ENCODE measurements around the gene SLC28A2. TPM values are rescaled to one million over a fixed set of nuclear protein-coding genes. Genes with fewer than 3 reads are reported as not detected.
"Not testable (repeated sequence)": the region's sequence is repeated elsewhere in the genome, so short reads cannot be mapped to it uniquely, and the experiment has no call there.

Gene SLC28A2
- total RNA-seq, 1 experiment from 2014 or later, result not detected

- Histone ChIP-seq H3K9me3 (ENCODE audit: low read length) (0 out of 2 replicates have a peak, but pooled peaks cover 4% of the 10 kb centered on the region), H3K9ac (ENCODE audit: low read length) (no peak overlapping the region), H3K36me3 (ENCODE audit: low read depth, low read length) (no peaks in the 10 kb centered on the region), H3K4me3 (ENCODE audit: low read length) (no peak overlapping the region), H2AFZ (ENCODE audit: low read length) (no peak overlapping the region), H3K27me3 (ENCODE audit: low read length) (no peaks in the 10 kb centered on the region), H4K20me1 (ENCODE audit: low read length) (no peaks in the 10 kb centered on the region), H3K4me2 (ENCODE audit: low read length) (no peak overlapping the region), H3F3A (ENCODE audit: low read length, unreplicated experiment) (no peaks in the 10 kb centered on the region), H3K79me2 (ENCODE audit: low read length) (no peaks in the 10 kb centered on the region), H3K27ac (ENCODE audit: low read length) (no peak overlapping the region), H3K9me2 (replicated peaks; ENCODE audit: low read length) (no peaks in the 10 kb centered on the region), H3K4me1 (ENCODE audit: insufficient read depth, low read length) (peaks cover 4% of the 10 kb centered on the region; the same call in 1 of the 2 replicates)
- TF ChIP-seq EZH2 (IDR thresholded peaks at IDR 0.05; ENCODE audit: low read length, unreplicated experiment) (no peak), EZH2phosphoT487 (IDR thresholded peaks at IDR 0.05; ENCODE audit: borderline replicate concordance, low read length) (no peak), CTCF (conservative IDR thresholded peaks at IDR 0.05; ENCODE audit: low read depth, low read length) (no peak)
- DNase-seq (peak; percentile 18), ATAC-seq (peak; percentile 67)
- BruUV-seq (replicated peaks), result no TSS peak
- intact Hi-C loops (cut with micrococcal nuclease), result no loop called here
- POLR2A ChIA-PET (ENCODE audit: unreplicated experiment), result no interaction called here
- CTCF ChIA-PET, result no interaction called here
Measured at GRCh38 chr15:45249125-45249780, 2.8 kb upstream of the SLC28A2 start.

GRCh38 chr15:45253330-45253729 is 1.3 kb downstream of the SLC28A2 start:
- Histone ChIP-seq H3K4me1 (ENCODE audit: insufficient read depth, low read length) (peaks cover 14% of the 10 kb centered on the region; the same call in 1 of the 2 replicates), H3F3A (ENCODE audit: low read length, unreplicated experiment) (no peaks in the 10 kb centered on the region), H2AFZ (ENCODE audit: low read length) (no peak overlapping the region), H3K79me2 (ENCODE audit: low read length) (no peaks in the 10 kb centered on the region), H3K4me2 (ENCODE audit: low read length) (no peak overlapping the region), H3K27me3 (ENCODE audit: low read length) (no peaks in the 10 kb centered on the region), H3K9me2 (replicated peaks; ENCODE audit: low read length) (no peaks in the 10 kb centered on the region), H3K4me3 (ENCODE audit: low read length) (no peak overlapping the region), H3K36me3 (ENCODE audit: low read depth, low read length) (no peaks in the 10 kb centered on the region), H3K9ac (ENCODE audit: low read length) (no peak overlapping the region), H3K9me3 (ENCODE audit: low read length) (no peaks in the 10 kb centered on the region), H3K27ac (ENCODE audit: low read length) (no peak overlapping the region), H4K20me1 (ENCODE audit: low read length) (no peaks in the 10 kb centered on the region)
- no peak for ATAC-seq
- intact Hi-C loops (cut with micrococcal nuclease), result no loop called here
- TF ChIP-seq EZH2phosphoT487 (IDR thresholded peaks at IDR 0.05; ENCODE audit: borderline replicate concordance, low read length), result no peak
- TF ChIP-seq CTCF (conservative IDR thresholded peaks at IDR 0.05; ENCODE audit: low read depth, low read length), result peak; percentile 46
- peak; percentile 16 for DNase-seq
- ChIA-PET CTCF (no interaction called here), POLR2A (ENCODE audit: unreplicated experiment) (no interaction called here)
- BruUV-seq (replicated peaks), result no TSS peak

- CTCF ChIA-PET, result interaction anchor here (0.9 kb wide), 1 partner anchor 49 kb away, joined by 3 read pairs; no protein-coding TSS in a partner anchor
- Histone ChIP-seq H3K4me3 (ENCODE audit: low read length) (no peak overlapping the region), H3K79me2 (ENCODE audit: low read length) (no peaks in the 10 kb centered on the region), H3K27ac (ENCODE audit: low read length) (peak overlapping the region; percentile 31), H3F3A (ENCODE audit: low read length, unreplicated experiment) (no peaks in the 10 kb centered on the region), H3K4me1 (ENCODE audit: insufficient read depth, low read length) (peaks cover 14% of the 10 kb centered on the region; the same call in 1 of the 2 replicates), H3K9me3 (ENCODE audit: low read length) (no peaks in the 10 kb centered on the region), H4K20me1 (ENCODE audit: low read length) (no peaks in the 10 kb centered on the region), H2AFZ (ENCODE audit: low read length) (no peak overlapping the region), H3K4me2 (ENCODE audit: low read length) (no peak overlapping the region; the same call in 1 of the 2 replicates), H3K9ac (ENCODE audit: low read length) (no peak overlapping the region), H3K36me3 (ENCODE audit: low read depth, low read length) (no peaks in the 10 kb centered on the region), H3K9me2 (replicated peaks; ENCODE audit: low read length) (no peaks in the 10 kb centered on the region), H3K27me3 (ENCODE audit: low read length) (no peaks in the 10 kb centered on the region)
- intact Hi-C loops (cut with micrococcal nuclease), result no loop called here
- ATAC-seq, result peak; percentile 80
- no peak for TF ChIP-seq EZH2 (IDR thresholded peaks at IDR 0.05; ENCODE audit: low read length, unreplicated experiment)
- no peak for TF ChIP-seq CTCF (conservative IDR thresholded peaks at IDR 0.05; ENCODE audit: low read depth, low read length)
- BruUV-seq (replicated peaks), result no TSS peak
- peak; percentile 47 for DNase-seq
- POLR2A ChIA-PET (ENCODE audit: unreplicated experiment), result no interaction called here
Measured at GRCh38 chr15:45254405-45254804, 2.4 kb downstream of the SLC28A2 start.

- H3K4me2 ChIP-seq (ENCODE audit: low read length); H3K4me3 ChIP-seq (ENCODE audit: low read length); H3K36me3 ChIP-seq (ENCODE audit: low read depth, low read length); H3K9ac ChIP-seq (ENCODE audit: low read length); H3K9me2 ChIP-seq (replicated peaks; ENCODE audit: low read length); POLR2A ChIA-PET (ENCODE audit: unreplicated experiment); H3K27me3 ChIP-seq (ENCODE audit: low read length); H3K9me3 ChIP-seq (ENCODE audit: low read length); H2AFZ ChIP-seq (ENCODE audit: low read length); H3K79me2 ChIP-seq (ENCODE audit: low read length); H4K20me1 ChIP-seq (ENCODE audit: low read length); intact Hi-C loops (cut with micrococcal nuclease); BruUV-seq (replicated peaks); H3F3A ChIP-seq (ENCODE audit: low read length, unreplicated experiment): not testable (repeated sequence)
- ATAC-seq (peak; percentile 96), DNase-seq (peak; percentile 79)
- CTCF ChIA-PET, result interaction anchor here (0.9 kb wide), 1 partner anchor 49 kb away, joined by 3 read pairs; no protein-coding TSS in a partner anchor
- peaks cover 14% of the 10 kb centered on the region; the same call in 1 of the 2 replicates for H3K4me1 ChIP-seq (ENCODE audit: insufficient read depth, low read length)
- peak overlapping the region; percentile 31 for H3K27ac ChIP-seq (ENCODE audit: low read length)
Measured at GRCh38 chr15:45254824-45255223, 2.8 kb downstream of the SLC28A2 start.

All from PC-3 (cell line).